T-helper 17 cell (primary cell): Measurements from ENCODE around the gene MARK2. TPM values are rescaled to one million over a fixed set of nuclear protein-coding genes. Genes with fewer than 3 reads are reported as not detected.

ENCODE experiments used
- ATAC-seq: fragments of 150-1000 bp; cut with Tn5 transposase; 2 replicates; pipeline ENCODE4 v1.10.0; 2021; ENCODE audit warnings: mild to moderate bottlenecking, moderate library complexity
- DNase-seq, 3 donors: peaks; one replicate each; pipeline versions ENCODE4 v3.0.0 to v3.0.0-alpha.2; 2020 to 2021
- H3K9me3 ChIP-seq: one replicate; pipeline ENCODE4 v1.7.0; 2013; ENCODE audit warnings: low read length, mild to moderate bottlenecking; ENCODE audit not compliant: control insufficient read depth, poor library complexity, severe bottlenecking
- H3K27ac Mint-ChIP-seq: one replicate; pipeline ENCODE4 v1.8.0; 2022; ENCODE audit warnings: mild to moderate bottlenecking, moderate library complexity, mixed read lengths
- H3K27me3 Mint-ChIP-seq: one replicate; pipeline ENCODE4 v1.8.0; 2022; ENCODE audit warnings: mixed read lengths
- H3K36me3 Mint-ChIP-seq: one replicate; pipeline ENCODE4 v1.8.0; 2022; ENCODE audit warnings: low read depth, mixed read lengths
- H3K4me1 Mint-ChIP-seq: one replicate; pipeline ENCODE4 v1.8.0; 2022; ENCODE audit warnings: mild to moderate bottlenecking, mixed read lengths
- H3K4me3 Mint-ChIP-seq: one replicate; pipeline ENCODE4 v1.8.0; 2022; ENCODE audit warnings: mild to moderate bottlenecking, moderate library complexity, mixed read lengths
- total RNA-seq, 4 donors: library from RNA in 2 of 4; stranded (reverse) in 2 of 4; gene quantifications; one replicate each; pipeline ENCODE4 v1.2.3 and lab custom pipeline; 2022 to 2026

Gene MARK2
- total RNA-seq, 2 donors from 2014 or later, result 44.6 to 53.5 TPM

DNA sequence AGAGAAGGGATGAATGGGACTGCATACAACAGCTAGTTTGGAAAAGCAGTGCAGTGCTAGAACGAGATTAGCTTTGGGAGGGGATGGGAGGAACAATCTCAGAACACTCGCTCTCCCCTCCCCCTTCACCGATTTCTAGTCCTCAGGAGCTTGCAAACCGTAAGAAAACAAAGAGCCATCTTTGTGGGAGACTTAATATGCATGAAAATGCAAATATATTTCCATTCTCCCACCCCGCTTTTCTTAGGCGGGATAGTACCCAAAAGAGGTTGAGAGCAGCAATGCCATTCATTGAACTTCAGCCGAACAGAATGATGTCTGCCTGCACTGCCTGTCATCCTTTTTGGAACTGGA lies 24.6 kb upstream of the MARK2 start:
- Mint-ChIP-seq H3K4me1 (peaks cover 21% of the 10 kb centered on the region), H3K27ac (peak overlapping the region; percentile 77), H3K27me3 (no peaks in the 10 kb centered on the region), H3K36me3 (no peaks in the 10 kb centered on the region), H3K4me3 (peak overlapping the region; percentile 83)
- H3K9me3 ChIP-seq, result no peaks in the 10 kb centered on the region
- ATAC-seq (no peak), DNase-seq (no peak)

DNA sequence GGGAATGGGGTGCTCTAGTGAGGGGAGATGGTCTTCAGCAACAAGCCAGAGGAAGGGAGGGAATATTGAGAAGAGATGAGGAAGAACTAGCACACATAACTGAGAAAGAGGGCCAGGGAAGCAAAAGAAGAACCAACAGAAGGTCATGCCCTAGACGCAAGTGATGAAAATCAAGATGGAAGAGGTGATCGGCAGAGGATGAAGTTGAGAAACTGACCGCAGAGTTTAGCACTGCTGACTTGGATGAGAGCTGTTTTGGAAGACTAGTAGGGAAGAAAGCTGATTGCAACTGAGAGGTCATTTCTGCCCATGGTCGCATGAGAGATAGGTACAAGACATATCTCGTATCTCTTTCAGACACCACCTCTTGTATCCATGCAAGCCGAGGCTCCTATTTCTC lies 22.7 kb upstream of the MARK2 start:
- Mint-ChIP-seq H3K27ac (peak overlapping the region; percentile 77), H3K4me3 (no peak overlapping the region), H3K27me3 (no peaks in the 10 kb centered on the region), H3K36me3 (peaks cover 2% of the 10 kb centered on the region), H3K4me1 (peaks cover 21% of the 10 kb centered on the region)
- no peak for DNase-seq
- no peaks in the 10 kb centered on the region for H3K9me3 ChIP-seq
- ATAC-seq, result no peak

DNA sequence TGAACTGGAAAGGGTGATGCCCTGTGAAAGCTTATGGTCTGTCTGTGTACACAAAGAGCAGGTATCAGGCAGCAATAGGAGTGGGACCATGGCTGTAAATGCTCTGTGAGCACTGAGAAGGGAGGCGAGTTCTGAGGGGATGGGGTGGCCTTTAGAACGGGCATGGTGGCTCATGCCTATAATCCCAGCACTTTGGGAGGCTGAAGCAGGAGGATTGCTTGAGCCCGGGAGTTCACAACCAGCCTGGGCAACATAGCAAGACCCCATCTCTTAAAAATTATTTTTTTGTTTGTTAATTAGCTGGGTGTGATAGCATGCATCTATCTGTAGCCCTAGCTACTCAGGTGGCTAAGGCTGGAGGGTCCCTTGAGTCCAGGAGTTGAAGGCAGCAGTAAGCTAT lies 22.2 kb upstream of the MARK2 start:
- H3K27ac Mint-ChIP-seq, result no peak overlapping the region
- H3K4me1 Mint-ChIP-seq, result peaks cover 21% of the 10 kb centered on the region
- H3K27me3 Mint-ChIP-seq, result no peaks in the 10 kb centered on the region
- no peaks in the 10 kb centered on the region for H3K9me3 ChIP-seq
- H3K36me3 Mint-ChIP-seq, result peaks cover 2% of the 10 kb centered on the region
- H3K4me3 Mint-ChIP-seq, result no peak overlapping the region
- no peak for DNase-seq
- ATAC-seq, result no peak

DNA sequence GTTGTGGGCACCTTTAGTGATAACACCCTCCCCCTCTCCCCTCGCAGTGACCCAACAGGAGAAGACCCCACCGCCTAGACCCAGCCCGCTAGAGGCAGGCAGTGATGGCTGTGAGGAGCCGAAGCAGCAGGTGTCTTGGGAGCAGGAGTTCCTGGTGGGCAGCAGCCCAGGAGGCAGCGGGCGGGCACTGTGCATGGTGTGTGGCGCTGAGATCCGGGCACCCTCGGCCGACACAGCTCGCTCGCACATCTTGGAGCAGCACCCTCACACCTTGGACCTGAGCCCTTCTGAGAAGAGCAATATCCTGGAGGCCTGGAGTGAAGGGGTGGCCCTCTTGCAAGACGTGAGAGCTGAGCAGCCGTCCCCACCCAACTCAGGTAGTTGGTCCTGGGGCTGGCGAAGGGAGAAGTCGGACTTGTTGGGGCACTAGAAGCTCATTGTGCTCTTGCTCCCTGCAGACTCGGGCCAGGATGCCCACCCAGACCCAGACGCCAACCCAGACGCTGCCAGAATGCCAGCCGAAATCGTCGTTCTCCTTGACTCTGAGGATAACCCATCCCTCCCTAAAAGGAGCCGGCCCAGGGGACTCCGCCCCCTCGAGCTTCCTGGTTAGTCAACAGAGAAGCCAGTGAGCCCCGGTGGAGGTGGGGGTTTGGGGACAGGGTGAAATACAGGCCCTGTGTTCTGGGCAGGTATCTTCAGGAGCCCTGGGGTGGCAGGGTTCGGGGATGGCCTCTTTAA lies 21.0 kb upstream of the MARK2 start:
- DNase-seq, result no peak
- Mint-ChIP-seq H3K4me1 (peaks cover 19% of the 10 kb centered on the region), H3K27me3 (no peaks in the 10 kb centered on the region), H3K27ac (no peak overlapping the region), H3K4me3 (no peak overlapping the region), H3K36me3 (peaks cover 2% of the 10 kb centered on the region)
- ATAC-seq, result no peak
- H3K9me3 ChIP-seq, result no peaks in the 10 kb centered on the region

DNA sequence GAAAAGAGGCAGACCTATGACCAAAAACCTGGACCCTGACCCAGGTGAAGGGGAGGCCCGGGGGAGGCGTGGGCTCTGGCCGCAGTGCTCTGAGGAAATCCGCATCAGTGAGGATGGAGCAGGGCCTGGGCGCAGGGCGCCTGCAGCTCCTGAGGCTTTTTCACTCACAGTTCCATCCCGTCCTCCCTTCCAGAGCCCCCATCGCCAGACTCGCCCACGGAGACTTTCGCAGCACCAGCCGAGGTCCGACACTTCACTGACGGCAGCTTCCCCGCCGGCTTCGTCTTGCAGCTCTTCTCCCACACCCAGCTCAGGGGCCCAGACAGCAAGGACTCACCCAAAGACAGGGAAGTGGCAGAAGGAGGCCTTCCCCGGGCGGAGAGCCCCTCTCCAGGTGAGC lies 20.3 kb upstream of the MARK2 start:
- Mint-ChIP-seq H3K36me3 (peaks cover 2% of the 10 kb centered on the region), H3K27ac (no peak overlapping the region), H3K4me1 (peaks cover 19% of the 10 kb centered on the region), H3K27me3 (no peaks in the 10 kb centered on the region), H3K4me3 (no peak overlapping the region)
- DNase-seq (no peak), ATAC-seq (no peak)
- no peaks in the 10 kb centered on the region for H3K9me3 ChIP-seq

DNA sequence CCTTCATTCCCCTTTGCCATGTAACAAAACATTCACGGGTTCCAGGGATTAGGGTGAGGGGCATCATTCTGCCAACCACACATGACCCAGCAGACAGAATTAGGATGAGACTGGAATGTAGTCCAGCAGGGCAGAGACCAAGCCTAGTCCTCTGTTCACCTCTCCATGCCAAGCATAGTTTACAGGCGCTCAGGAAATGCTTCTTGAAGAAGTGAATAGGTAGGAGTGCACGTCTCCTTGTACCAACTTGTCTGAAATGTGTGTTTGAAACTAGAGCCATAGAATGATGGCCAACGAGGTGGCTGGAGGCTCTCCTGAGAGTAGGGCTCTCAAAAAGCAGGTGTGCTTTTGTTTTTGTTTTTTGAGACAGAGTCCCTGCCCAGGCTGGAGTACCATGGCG lies 17.5 kb upstream of the MARK2 start:
- DNase-seq, result no peak
- Mint-ChIP-seq H3K4me1 (peaks cover 10% of the 10 kb centered on the region), H3K27me3 (no peaks in the 10 kb centered on the region), H3K27ac (no peak overlapping the region), H3K4me3 (no peak overlapping the region), H3K36me3 (peaks cover 11% of the 10 kb centered on the region)
- no peaks in the 10 kb centered on the region for H3K9me3 ChIP-seq
- ATAC-seq, result no peak

DNA sequence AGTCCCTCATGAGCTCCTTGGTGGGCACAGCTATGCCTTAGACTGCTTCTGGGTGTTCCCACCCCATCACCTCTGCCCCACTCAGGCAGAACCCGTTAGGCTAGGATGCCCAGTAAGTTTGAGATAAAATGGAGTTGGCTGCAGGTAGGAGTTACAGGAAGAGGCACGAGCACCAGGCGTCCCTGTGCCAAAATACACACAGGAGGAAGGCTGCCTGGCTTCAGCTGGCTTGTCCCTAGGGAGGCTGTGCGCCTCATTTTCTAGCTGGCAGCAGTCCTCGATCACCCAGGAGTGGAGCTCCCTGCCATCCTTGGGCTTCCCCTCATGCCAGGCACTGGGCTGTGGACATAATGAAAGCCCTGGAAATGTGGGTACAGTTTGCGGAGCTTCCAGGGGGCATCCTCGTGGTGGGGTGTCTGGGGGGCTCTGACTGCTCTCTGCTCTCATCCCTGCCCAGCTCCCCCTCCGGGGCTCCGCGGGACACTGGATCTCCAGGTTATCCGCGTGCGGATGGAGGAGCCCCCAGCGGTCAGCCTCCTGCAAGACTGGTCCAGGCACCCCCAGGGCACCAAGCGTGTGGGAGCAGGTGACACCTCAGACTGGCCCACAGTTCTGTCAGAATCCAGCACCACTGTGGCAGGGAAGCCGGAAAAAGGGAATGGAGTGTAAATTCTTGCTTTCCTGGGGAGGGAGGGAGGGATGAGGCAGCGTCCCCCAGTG lies 12.3 kb upstream of the MARK2 start:
- H3K27ac Mint-ChIP-seq, result peak overlapping the region; percentile 39
- DNase-seq, result no peak

DNA sequence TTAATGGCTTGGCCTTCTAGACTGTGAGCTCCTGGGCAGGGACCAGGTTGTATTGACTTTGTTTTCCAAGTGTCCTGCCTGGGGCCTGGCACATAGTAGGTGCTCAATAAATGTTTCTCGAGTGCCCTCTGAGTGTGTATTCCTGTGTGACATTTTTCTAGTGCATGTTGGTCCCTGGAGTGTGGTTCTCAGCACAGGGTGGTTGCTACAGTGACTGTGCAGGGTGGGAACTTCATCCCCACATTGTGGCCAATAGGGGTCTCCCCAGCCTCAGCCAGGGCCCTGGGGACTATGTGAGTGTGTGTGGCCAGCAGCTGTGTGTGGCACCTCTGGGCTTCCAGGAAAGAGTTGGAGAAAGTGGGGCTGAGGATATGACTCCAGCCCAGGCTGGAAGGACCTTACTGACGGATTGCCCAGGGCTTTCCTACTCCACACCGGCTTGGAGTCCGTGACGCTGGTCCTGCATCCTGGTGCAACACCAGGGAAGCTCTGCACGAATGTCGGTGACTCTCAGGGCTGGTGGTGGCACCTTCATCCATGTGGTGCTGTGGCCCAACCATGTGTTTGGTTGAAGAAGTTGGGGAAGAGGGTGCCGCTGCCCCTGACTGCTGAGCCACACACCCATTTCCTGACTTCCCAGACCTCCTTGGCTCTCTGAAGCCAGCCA lies 9.0 kb upstream of the MARK2 start:
- ATAC-seq, result no peak
- DNase-seq, result no peak
- H3K27me3 Mint-ChIP-seq, result no peaks in the 10 kb centered on the region

More for the DNA sequence above, 12.3 kb upstream of the MARK2 start:
- ATAC-seq, result no peak
- H3K9me3 ChIP-seq, result no peaks in the 10 kb centered on the region
- Mint-ChIP-seq H3K36me3 (peaks cover 8% of the 10 kb centered on the region), H3K4me1 (peaks cover 7% of the 10 kb centered on the region), H3K4me3 (no peak overlapping the region), H3K27me3 (no peaks in the 10 kb centered on the region)

DNA sequence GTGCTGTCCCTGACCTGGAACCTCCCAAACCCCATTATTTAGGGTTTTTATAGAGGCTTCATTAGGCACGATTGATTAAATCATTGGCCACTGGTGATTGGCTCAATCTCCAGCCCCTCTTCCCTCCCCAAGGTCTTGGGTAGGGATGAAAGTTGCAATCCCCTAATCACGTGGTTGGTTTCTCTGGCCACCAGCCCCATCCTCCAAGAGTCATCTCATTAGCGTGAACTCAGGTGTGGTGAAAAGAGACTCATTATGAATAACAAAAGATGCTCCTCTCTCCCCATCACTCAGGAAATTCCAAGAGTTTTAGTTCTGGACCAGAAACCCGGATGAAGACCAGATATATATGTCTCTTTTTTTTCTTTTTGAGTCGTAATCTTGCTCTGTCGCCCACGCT lies 7.6 kb upstream of the MARK2 start:
- H3K27ac Mint-ChIP-seq, result no peak overlapping the region
- ATAC-seq (no peak), DNase-seq (no peak)
- no peaks in the 10 kb centered on the region for H3K27me3 Mint-ChIP-seq
- H3K4me3 Mint-ChIP-seq, result no peak overlapping the region
- H3K9me3 ChIP-seq, result no peaks in the 10 kb centered on the region
- peaks cover 2% of the 10 kb centered on the region for H3K4me1 Mint-ChIP-seq
- no peaks in the 10 kb centered on the region for H3K36me3 Mint-ChIP-seq

More for the DNA sequence above, 9.0 kb upstream of the MARK2 start:
- Mint-ChIP-seq H3K4me3 (no peak overlapping the region), H3K36me3 (peaks cover 3% of the 10 kb centered on the region), H3K27ac (no peak overlapping the region), H3K4me1 (peaks cover 5% of the 10 kb centered on the region)
- no peaks in the 10 kb centered on the region for H3K9me3 ChIP-seq

DNA sequence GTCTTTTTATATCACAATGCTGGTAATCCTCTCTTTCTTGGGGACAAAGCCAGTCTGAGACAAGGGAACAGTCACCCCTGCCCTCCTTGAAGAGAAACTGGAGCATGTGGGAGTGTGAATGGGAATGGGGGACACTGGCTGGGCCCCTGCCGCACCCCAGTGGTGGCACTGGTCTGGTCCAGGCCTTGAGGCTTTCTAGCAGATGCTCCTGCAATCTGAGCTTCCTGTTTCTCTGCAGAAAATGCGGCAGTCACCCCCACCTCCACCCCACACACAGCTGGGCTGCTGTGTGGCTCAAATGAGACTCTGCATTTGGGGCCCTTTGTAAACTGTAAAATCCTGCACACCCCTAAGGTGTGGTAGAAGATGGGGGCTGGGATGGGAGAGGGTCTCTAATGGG lies 6.6 kb upstream of the MARK2 start:
- DNase-seq, result no peak

DNA sequence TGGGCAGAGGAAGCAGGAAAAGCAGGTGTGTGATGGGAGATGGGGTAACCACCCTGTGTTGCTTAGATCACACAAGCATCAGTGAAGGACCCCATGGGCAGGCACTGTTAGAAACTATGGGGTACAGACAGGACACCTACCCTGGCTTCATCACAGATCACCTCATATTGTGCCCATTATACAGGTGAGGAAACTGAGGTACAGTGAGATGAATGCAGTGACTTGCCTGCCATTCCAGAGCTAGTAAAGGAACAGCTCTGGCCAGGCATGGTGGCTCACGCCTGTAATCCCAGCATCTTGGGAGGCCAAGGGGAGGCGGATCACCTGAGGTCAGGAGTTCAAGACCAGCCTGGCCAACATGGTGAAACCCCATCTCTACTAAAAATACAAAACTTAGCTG lies 5.9 kb upstream of the MARK2 start:
- ATAC-seq (no peak), DNase-seq (no peak)
- Mint-ChIP-seq H3K36me3 (no peaks in the 10 kb centered on the region), H3K4me1 (peaks cover 13% of the 10 kb centered on the region), H3K27ac (no peak overlapping the region), H3K4me3 (no peak overlapping the region), H3K27me3 (no peaks in the 10 kb centered on the region)
- no peaks in the 10 kb centered on the region for H3K9me3 ChIP-seq

More for the DNA sequence above, 6.6 kb upstream of the MARK2 start:
- H3K4me3 Mint-ChIP-seq, result no peak overlapping the region
- H3K9me3 ChIP-seq, result no peaks in the 10 kb centered on the region
- no peak for ATAC-seq
- H3K4me1 Mint-ChIP-seq, result peaks cover 8% of the 10 kb centered on the region
- no peak overlapping the region for H3K27ac Mint-ChIP-seq
- H3K36me3 Mint-ChIP-seq, result no peaks in the 10 kb centered on the region
- H3K27me3 Mint-ChIP-seq, result no peaks in the 10 kb centered on the region

DNA sequence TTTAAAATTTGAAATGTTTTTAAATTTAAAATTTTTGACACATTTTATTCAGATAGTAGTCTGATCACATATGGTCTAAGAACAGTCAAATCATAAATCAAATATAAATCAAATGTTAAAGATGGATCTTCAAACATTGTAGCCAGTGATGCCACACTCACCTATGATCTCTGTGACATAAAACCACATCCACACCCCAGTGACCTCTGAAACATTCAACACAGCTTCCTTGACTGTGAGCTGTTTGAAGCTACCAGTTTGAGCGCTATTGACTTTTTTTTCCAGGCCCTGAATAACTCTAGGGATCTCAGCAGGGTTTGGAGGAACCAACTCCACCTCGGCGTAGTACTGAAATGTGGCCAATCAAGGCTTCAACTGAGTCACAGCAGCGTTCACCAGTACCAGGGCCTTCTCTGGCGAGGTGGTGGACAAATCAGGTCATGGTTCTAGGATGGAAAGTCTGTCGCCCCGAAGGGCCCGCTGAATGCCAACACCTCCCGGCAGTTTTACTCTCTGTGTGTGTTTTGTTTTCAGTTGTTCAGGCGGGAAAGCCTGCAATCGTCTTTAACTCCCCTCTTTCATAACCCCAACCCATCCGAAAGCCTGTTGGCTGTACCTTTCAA lies 4.3 kb upstream of the MARK2 start:
- H3K4me1 Mint-ChIP-seq, result peaks cover 19% of the 10 kb centered on the region
- DNase-seq (no peak), ATAC-seq (no peak)
- H3K27me3 Mint-ChIP-seq, result no peaks in the 10 kb centered on the region
- no peaks in the 10 kb centered on the region for H3K9me3 ChIP-seq
- H3K27ac Mint-ChIP-seq, result peak overlapping the region; percentile 66
- no peak overlapping the region for H3K4me3 Mint-ChIP-seq
- peaks cover under 1% of the 10 kb centered on the region for H3K36me3 Mint-ChIP-seq

DNA sequence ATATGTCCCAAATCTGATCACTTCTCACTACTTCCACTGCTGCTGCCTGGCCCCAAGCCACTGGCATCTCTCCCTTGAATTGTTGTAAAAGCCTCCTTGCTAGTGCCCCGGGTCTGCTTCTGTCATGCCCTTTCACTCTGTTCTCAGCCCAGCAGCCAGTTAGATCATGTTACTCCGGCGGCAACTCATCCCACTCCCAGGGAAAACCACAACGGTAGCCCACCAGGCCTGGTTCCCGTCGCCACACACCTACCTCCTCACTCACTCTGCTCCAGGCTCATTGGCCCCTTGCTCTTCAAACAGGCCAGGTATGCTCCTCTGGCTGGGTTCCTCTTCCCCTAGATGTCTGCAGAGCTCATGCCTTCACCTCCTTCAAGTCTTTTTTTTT lies 3.8 kb upstream of the MARK2 start:
- no peaks in the 10 kb centered on the region for H3K27me3 Mint-ChIP-seq
- peak overlapping the region; percentile 66 for H3K27ac Mint-ChIP-seq
- no peak for DNase-seq
- peaks cover 6% of the 10 kb centered on the region for H3K36me3 Mint-ChIP-seq
- no peak overlapping the region for H3K4me3 Mint-ChIP-seq
- H3K4me1 Mint-ChIP-seq, result peaks cover 24% of the 10 kb centered on the region
- ATAC-seq, result no peak
- no peaks in the 10 kb centered on the region for H3K9me3 ChIP-seq
